ENCODE measurements around the gene NUP205.

DNA sequence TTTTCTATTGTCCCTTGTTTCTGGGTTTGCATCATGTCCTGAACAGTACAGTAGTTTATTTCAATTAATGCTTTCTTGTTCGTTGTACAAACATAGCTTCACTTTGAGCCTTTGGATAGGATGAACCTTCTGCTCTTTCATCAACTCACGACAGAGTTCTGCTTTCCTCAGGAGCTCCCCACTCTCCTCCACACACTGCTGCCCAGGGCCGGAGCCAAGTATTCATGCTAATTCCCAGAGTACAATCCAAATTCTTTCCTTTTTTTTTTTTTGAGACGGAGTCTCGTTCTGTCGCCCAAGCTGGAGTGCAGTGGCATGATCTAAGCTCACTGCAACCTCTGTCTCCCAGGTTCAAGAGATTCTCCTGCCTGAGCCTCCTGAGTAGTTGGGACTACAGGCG lies 7.5 kb upstream of the NUP205 start:
- no peak for TF ChIP-seq POLR2AphosphoS5 (IDR thresholded peaks at IDR 0.05; ENCODE audit: borderline replicate concordance, low read depth, low read length)
- no peak for TF ChIP-seq EZH2 (IDR thresholded peaks at IDR 0.05)
- no peak for TF ChIP-seq FOXP2 (optimal IDR thresholded peaks at IDR 0.05; ENCODE audit: control extremely low read depth, extremely low read length, insufficient read depth)
